HepG2 (cell line): ENCODE data around the gene E2F3. TPM values are rescaled to one million over a fixed set of nuclear protein-coding genes. Genes with fewer than 3 reads are reported as not detected.

Source experiments
- FIP1L1 ChIP-seq: fragments of 200-400 bp; formaldehyde crosslinking; IDR thresholded peaks from 2 replicates; pipeline ENCODE4 v1.6.1; 2018; ENCODE audit warnings: low read depth, mild to moderate bottlenecking, low read length, moderate library complexity, borderline replicate concordance; ENCODE audit not compliant: insufficient read depth
- GABPA ChIP-seq, 2 experiments: IDR thresholded peaks; 2 replicates each; pipeline ENCODE4 v1.6.1; 2011 to 2016; ENCODE audit warnings: low read depth in 2 of 2, low read length in 1 of 2, missing biosample characterization in 1 of 2, missing genetic modification characterization in 1 of 2
- HOXA3 ChIP-seq: sonication (generic); formaldehyde crosslinking; IDR thresholded peaks from 2 replicates; pipeline ENCODE4 v1.5.0; 2020; ENCODE audit warnings: missing genetic modification reagents
- MAFF ChIP-seq: IDR thresholded peaks from 2 replicates; pipeline ENCODE4 v1.6.1; 2011; ENCODE audit warnings: low read depth, low read length, improper control_type of control experiment
- MTA3 ChIP-seq: sonication (generic); formaldehyde crosslinking; IDR thresholded peaks from 2 replicates; pipeline ENCODE4 v1.4.0; 2020; ENCODE audit warnings: missing genetic modification reagents
- NBN ChIP-seq: fragments of 450-650 bp; conservative IDR thresholded peaks from 2 replicates; pipeline ENCODE4 v1.6.1; 2017
- NONO ChIP-seq, 2 experiments: fragments of 450-650 bp in 1 of 2; sonication (generic) in 1 of 2; formaldehyde crosslinking in 1 of 2; IDR thresholded peaks in 1 of 2; conservative IDR thresholded peaks in 1 of 2; 2 replicates each; pipeline versions ENCODE4 v1.6.1 to v1.8.0; 2017 to 2022; ENCODE audit warnings: mild to moderate bottlenecking in 1 of 2, missing genetic modification reagents in 1 of 2, moderate library complexity in 1 of 2
- SIN3B ChIP-seq: fragments of 150-350 bp; IDR thresholded peaks from 2 replicates; pipeline ENCODE4 v1.6.1; 2014; ENCODE audit warnings: low read length
- SNAPC2 ChIP-seq: sonication (generic); formaldehyde crosslinking; IDR thresholded peaks from 2 replicates; pipeline ENCODE4 v1.8.1; 2022; ENCODE audit warnings: mild to moderate bottlenecking, missing genetic modification reagents
- SPEN ChIP-seq: sonication (generic); formaldehyde crosslinking; IDR thresholded peaks from 2 replicates; pipeline ENCODE4 v1.5.1; 2020; ENCODE audit warnings: low read depth, mild to moderate bottlenecking, missing genetic modification reagents
- STAG1 ChIP-seq: sonication (generic); formaldehyde crosslinking; IDR thresholded peaks from 2 replicates; pipeline ENCODE4 v1.4.0; 2020; ENCODE audit warnings: missing genetic modification reagents
- TAF1 ChIP-seq: sonication (generic); formaldehyde crosslinking; IDR thresholded peaks from 2 replicates; pipeline ENCODE4 v1.4.0; 2020; ENCODE audit warnings: missing genetic modification reagents
- ZBTB7B ChIP-seq: sonication (generic); formaldehyde crosslinking; IDR thresholded peaks from 2 replicates; pipeline ENCODE4 v1.4.0; 2020; ENCODE audit warnings: missing genetic modification reagents
- ZFP36L1 ChIP-seq: sonication (generic); formaldehyde crosslinking; IDR thresholded peaks from 2 replicates; pipeline ENCODE4 v1.8.0; 2022; ENCODE audit warnings: mild to moderate bottlenecking, missing genetic modification reagents, moderate library complexity
- ZNF256 ChIP-seq: sonication (generic); formaldehyde crosslinking; conservative IDR thresholded peaks from 2 replicates; pipeline ENCODE4 v1.4.0; 2020; ENCODE audit warnings: missing genetic modification reagents
- ZNF557 ChIP-seq: sonication (generic); formaldehyde crosslinking; IDR thresholded peaks from 2 replicates; pipeline ENCODE4 v1.4.0; 2020; ENCODE audit warnings: missing genetic modification reagents
- ZNF768 ChIP-seq: sonication (generic); formaldehyde crosslinking; IDR thresholded peaks from 2 replicates; pipeline ENCODE4 v1.4.0; 2020; ENCODE audit warnings: missing genetic modification reagents
- polyA plus RNA-seq, 8 experiments: library from polyadenylated mRNA; depleted of rRNA in 3 of 8; stranded (reverse) in 7 of 8; unstranded in 1 of 8; fragments of >200 nt; fragmentation: Illumina TruSeq in 4 of 8; extraction: Trizol in 4 of 8; gene quantifications; 2 replicates each; pipeline versions ENCODE4 v1.2.1 to v1.2.3, GENCODE V29; 2011 to 2016; ENCODE audit warnings: low read depth in 4 of 8, missing spikeins in 1 of 8, mixed read lengths in 1 of 8; ENCODE audit not compliant: insufficient read depth in 1 of 8
- total RNA-seq, 5 experiments: library from RNA; depleted of rRNA; stranded (reverse); fragments of >200 nt; fragmentation: Illumina TruSeq; extraction: Trizol; gene quantifications; 2 replicates each; pipeline ENCODE4 v1.2.3, GENCODE V29; 2016; ENCODE audit warnings: low read depth in 1 of 5
- TF ChIP-seq, protein P1 (sequence below): sonication (generic); formaldehyde crosslinking; IDR thresholded peaks from 2 replicates; pipeline ENCODE4 v1.4.0; 2020; ENCODE audit warnings: missing genetic modification reagents
- TF ChIP-seq, protein P2 (sequence below): sonication (generic); formaldehyde crosslinking; IDR thresholded peaks from 2 replicates; pipeline ENCODE4 v1.4.0; 2020; ENCODE audit warnings: mild to moderate bottlenecking, missing genetic modification reagents
- TF ChIP-seq, protein P3 (sequence below): sonication (generic); formaldehyde crosslinking; IDR thresholded peaks from 2 replicates; pipeline ENCODE4 v1.8.0; 2022; ENCODE audit warnings: mild to moderate bottlenecking, missing genetic modification reagents, moderate library complexity
- TF ChIP-seq, protein P4 (sequence below): sonication (generic); formaldehyde crosslinking; IDR thresholded peaks from 2 replicates; pipeline ENCODE4 v1.4.0; 2020; ENCODE audit warnings: missing genetic modification reagents
- TF ChIP-seq, protein P5 (sequence below): sonication (generic); formaldehyde crosslinking; IDR thresholded peaks from 2 replicates; pipeline ENCODE4 v1.5.1; 2020; ENCODE audit warnings: mild to moderate bottlenecking, moderate library complexity, missing genetic modification reagents

The E2F3 gene
- total and polyA plus RNA-seq, 2 of the 13 experiments (the other 11 are each of a cell fraction or from before 2014, with no cell fraction given) = 8.5 to 12.7 TPM

DNA sequence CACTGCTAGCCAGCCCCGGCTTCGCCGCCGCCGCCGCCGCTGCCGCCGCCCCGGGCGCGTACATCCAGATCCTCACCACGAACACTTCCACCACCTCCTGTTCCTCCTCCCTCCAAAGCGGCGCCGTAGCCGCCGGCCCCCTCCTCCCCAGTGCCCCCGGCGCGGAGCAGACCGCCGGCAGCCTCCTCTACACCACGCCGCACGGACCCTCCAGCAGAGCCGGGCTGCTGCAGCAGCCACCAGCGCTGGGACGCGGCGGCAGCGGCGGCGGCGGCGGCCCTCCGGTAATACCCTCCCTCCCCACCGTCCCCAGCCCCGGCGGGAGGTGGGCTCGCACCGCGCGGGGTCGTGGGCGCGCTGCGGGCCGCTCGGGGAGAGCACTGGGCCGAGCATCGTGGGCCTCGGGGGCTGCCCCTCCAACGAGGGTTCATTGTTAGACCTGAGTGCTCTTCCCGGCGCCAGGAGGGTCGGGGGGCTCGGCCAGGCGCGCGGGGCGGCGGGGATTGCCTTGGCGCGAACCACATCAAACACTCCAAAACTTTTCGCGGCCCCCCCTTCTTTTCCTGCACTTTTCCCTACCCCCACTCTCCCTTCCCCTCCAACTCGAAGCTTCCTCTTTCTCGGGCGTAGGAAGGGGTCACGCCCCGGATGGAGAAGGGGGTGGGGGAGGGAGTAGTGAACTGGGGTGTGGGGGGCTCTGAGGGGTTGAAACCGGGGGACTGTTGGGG lies 827 bp downstream of the E2F3 start (continued):
- TF ChIP-seq, protein P1, sequence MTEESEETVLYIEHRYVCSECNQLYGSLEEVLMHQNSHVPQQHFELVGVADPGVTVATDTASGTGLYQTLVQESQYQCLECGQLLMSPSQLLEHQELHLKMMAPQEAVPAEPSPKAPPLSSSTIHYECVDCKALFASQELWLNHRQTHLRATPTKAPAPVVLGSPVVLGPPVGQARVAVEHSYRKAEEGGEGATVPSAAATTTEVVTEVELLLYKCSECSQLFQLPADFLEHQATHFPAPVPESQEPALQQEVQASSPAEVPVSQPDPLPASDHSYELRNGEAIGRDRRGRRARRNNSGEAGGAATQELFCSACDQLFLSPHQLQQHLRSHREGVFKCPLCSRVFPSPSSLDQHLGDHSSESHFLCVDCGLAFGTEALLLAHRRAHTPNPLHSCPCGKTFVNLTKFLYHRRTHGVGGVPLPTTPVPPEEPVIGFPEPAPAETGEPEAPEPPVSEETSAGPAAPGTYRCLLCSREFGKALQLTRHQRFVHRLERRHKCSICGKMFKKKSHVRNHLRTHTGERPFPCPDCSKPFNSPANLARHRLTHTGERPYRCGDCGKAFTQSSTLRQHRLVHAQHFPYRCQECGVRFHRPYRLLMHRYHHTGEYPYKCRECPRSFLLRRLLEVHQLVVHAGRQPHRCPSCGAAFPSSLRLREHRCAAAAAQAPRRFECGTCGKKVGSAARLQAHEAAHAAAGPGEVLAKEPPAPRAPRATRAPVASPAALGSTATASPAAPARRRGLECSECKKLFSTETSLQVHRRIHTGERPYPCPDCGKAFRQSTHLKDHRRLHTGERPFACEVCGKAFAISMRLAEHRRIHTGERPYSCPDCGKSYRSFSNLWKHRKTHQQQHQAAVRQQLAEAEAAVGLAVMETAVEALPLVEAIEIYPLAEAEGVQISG (CRISPR knock-in tag) = no peak
- no peak; the same call in 1 of the 2 replicates for TF ChIP-seq HOXA3 (CRISPR knock-in tag)
- peak; percentile 49 for TF ChIP-seq ZNF768 (CRISPR knock-in tag)
- no peak for TF ChIP-seq STAG1 (CRISPR knock-in tag)
- TF ChIP-seq SNAPC2 = no peak
- no peak for TF ChIP-seq SPEN (CRISPR knock-in tag)
- no peak for TF ChIP-seq MAFF
- TF ChIP-seq ZNF557 (CRISPR knock-in tag) = no peak
- no peak for TF ChIP-seq ZFP36L1
- TF ChIP-seq ZNF256 (CRISPR knock-in tag) = no peak
- TF ChIP-seq MTA3 (CRISPR knock-in tag) = no peak
- no peak for TF ChIP-seq FIP1L1
- TF ChIP-seq, protein P2, sequence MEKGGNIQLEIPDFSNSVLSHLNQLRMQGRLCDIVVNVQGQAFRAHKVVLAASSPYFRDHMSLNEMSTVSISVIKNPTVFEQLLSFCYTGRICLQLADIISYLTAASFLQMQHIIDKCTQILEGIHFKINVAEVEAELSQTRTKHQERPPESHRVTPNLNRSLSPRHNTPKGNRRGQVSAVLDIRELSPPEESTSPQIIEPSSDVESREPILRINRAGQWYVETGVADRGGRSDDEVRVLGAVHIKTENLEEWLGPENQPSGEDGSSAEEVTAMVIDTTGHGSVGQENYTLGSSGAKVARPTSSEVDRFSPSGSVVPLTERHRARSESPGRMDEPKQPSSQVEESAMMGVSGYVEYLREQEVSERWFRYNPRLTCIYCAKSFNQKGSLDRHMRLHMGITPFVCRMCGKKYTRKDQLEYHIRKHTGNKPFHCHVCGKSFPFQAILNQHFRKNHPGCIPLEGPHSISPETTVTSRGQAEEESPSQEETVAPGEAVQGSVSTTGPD (CRISPR knock-in tag) = no peak
- TF ChIP-seq GABPA (IDR thresholded peaks at IDR 0.05; ENCODE audit: low read depth, low read length) = peak; percentile 27; the same call in 1 of the 2 replicates
- peak; percentile 75 for TF ChIP-seq GABPA (CRISPR knock-in tag; IDR thresholded peaks at IDR 0.05; ENCODE audit: low read depth)
- TF ChIP-seq SIN3B = no peak
- TF ChIP-seq NBN = no peak
- no peak for TF ChIP-seq ZBTB7B (CRISPR knock-in tag)
- TF ChIP-seq, protein P3, sequence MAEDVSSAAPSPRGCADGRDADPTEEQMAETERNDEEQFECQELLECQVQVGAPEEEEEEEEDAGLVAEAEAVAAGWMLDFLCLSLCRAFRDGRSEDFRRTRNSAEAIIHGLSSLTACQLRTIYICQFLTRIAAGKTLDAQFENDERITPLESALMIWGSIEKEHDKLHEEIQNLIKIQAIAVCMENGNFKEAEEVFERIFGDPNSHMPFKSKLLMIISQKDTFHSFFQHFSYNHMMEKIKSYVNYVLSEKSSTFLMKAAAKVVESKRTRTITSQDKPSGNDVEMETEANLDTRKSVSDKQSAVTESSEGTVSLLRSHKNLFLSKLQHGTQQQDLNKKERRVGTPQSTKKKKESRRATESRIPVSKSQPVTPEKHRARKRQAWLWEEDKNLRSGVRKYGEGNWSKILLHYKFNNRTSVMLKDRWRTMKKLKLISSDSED (CRISPR knock-in tag) = 0 out of 2 replicates have a peak, but pooled peaks have one; percentile 53
- TF ChIP-seq, protein P4, sequence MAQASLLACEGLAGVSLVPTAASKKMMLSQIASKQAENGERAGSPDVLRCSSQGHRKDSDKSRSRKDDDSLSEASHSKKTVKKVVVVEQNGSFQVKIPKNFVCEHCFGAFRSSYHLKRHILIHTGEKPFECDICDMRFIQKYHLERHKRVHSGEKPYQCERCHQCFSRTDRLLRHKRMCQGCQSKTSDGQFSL (CRISPR knock-in tag) = 0 out of 2 replicates have a peak, but pooled peaks have one; percentile 34
- no peak for TF ChIP-seq NONO (IDR thresholded peaks at IDR 0.05)
- TF ChIP-seq NONO (CRISPR knock-in tag; conservative IDR thresholded peaks at IDR 0.05) = peak; percentile 1; the same call in 1 of the 2 replicates
- TF ChIP-seq, protein P5, sequence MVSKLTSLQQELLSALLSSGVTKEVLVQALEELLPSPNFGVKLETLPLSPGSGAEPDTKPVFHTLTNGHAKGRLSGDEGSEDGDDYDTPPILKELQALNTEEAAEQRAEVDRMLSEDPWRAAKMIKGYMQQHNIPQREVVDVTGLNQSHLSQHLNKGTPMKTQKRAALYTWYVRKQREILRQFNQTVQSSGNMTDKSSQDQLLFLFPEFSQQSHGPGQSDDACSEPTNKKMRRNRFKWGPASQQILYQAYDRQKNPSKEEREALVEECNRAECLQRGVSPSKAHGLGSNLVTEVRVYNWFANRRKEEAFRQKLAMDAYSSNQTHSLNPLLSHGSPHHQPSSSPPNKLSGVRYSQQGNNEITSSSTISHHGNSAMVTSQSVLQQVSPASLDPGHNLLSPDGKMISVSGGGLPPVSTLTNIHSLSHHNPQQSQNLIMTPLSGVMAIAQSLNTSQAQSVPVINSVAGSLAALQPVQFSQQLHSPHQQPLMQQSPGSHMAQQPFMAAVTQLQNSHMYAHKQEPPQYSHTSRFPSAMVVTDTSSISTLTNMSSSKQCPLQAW (CRISPR knock-in tag) = no peak
- no peak for TF ChIP-seq TAF1
